NCI-H1105 treated with DMSO at 0.1 percent for 48 hours (cell line): ENCODE measurements around the gene SLC38A4.

ENCODE experiments used
- DNase-seq: peaks from one replicate; lab custom pipeline; 2025; lab: John Stamatoyannopoulos, UW

SLC38A4 gene

GRCh38 chr12:46815809-46816208 is 10.0 kb downstream of the SLC38A4 start:
- no peak for DNase-seq

- DNase-seq: no peak
Observed at GRCh38 chr12:46814143-46814542, 11.7 kb downstream of the SLC38A4 start.

GRCh38 chr12:46811185-46811584 is 14.6 kb downstream of the SLC38A4 start:
- no peak for DNase-seq

- no peak for DNase-seq
Observed at GRCh38 chr12:46808955-46809697, 16.7 kb downstream of the SLC38A4 start.

- DNase-seq: no peak
Observed at GRCh38 chr12:46808317-46808716, 17.5 kb downstream of the SLC38A4 start.

GRCh38 chr12:46804054-46804453 is 21.7 kb downstream of the SLC38A4 start:
- DNase-seq: no peak

GRCh38 chr12:46803517-46803916 is 22.3 kb downstream of the SLC38A4 start:
- DNase-seq: no peak

- no peak for DNase-seq
Observed at GRCh38 chr12:46801293-46801692, 24.5 kb downstream of the SLC38A4 start.

GRCh38 chr12:46800160-46800559 is 25.6 kb downstream of the SLC38A4 start:
- DNase-seq: no peak

GRCh38 chr12:46798648-46799047 is 27.1 kb downstream of the SLC38A4 start:
- no peak for DNase-seq

- DNase-seq: no peak
Observed at GRCh38 chr12:46798056-46798455, 27.7 kb downstream of the SLC38A4 start.

GRCh38 chr12:46795988-46796387 is 29.8 kb downstream of the SLC38A4 start:
- no peak for DNase-seq

GRCh38 chr12:46794593-46795190 is 31.1 kb downstream of the SLC38A4 start:
- no peak for DNase-seq

GRCh38 chr12:46792925-46793324 is 32.9 kb downstream of the SLC38A4 start:
- no peak for DNase-seq

GRCh38 chr12:46790066-46790465 is 35.7 kb downstream of the SLC38A4 start:
- DNase-seq: no peak

GRCh38 chr12:46788072-46788887 is 37.5 kb downstream of the SLC38A4 start:
- no peak for DNase-seq

- DNase-seq: no peak
Observed at GRCh38 chr12:46787496-46788055, 38.2 kb downstream of the SLC38A4 start.

GRCh38 chr12:46786774-46787173 is 39.0 kb downstream of the SLC38A4 start:
- DNase-seq: no peak

GRCh38 chr12:46785382-46785781 is 40.4 kb downstream of the SLC38A4 start:
- DNase-seq: no peak

- no peak for DNase-seq
Observed at GRCh38 chr12:46783871-46784270, 41.9 kb downstream of the SLC38A4 start.

- no peak for DNase-seq
Observed at GRCh38 chr12:46779879-46780278, 45.9 kb downstream of the SLC38A4 start.

- no peak for DNase-seq
Observed at GRCh38 chr12:46779063-46779462, 46.7 kb downstream of the SLC38A4 start.

GRCh38 chr12:46778415-46778814 is 47.4 kb downstream of the SLC38A4 start:
- no peak for DNase-seq
